Measurements from ENCODE around the gene RAB36. TPM values are rescaled to one million over a fixed set of nuclear protein-coding genes. Genes with fewer than 3 reads are reported as not detected.

Gene RAB36
- total RNA-seq, 2 experiments from 2014 or later = 0.20 to 0.22 TPM

DNA sequence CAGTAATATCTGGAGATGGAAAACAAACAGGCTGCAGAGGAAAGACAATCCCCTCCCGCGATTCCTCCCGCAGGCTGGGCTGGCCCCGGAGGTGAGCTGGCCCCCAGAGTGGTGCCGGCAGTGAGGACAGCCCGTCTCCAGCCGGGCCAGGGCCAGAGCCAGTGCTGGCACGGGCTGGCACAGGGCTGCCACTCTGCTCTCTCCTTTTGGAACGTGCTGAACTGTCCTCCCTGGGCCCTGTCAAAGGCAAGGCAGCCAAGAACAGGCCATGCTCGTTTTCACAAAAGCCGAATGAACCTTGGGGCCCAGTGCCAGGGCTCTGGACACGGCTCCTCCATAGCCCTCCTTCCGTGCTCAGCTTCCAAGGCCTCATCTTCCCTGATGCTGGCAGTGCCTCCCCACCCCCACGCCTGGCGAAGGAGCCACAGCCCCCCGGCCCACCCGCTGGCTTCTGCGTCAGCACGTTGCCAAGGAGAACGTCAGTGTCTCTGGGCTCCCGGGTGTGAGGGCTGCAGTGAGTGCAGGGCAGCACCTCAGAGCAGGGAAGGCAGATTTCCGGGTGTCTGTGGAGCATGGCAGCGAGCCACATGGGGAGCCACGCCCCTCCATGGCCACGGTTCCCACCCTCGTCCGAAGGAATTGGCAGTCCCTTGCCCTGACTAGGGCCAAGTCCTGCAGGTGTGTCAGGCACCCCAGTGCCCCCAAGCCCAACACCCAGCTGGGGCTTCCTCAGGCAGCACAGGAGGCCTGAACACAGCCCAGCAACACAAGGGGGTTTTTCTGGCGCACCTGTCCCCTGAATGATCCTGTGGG is 46.4 kb upstream of the RAB36 start:
- no peak overlapping the region for H3K27ac Mint-ChIP-seq
- no peak for DNase-seq
- TF ChIP-seq, protein P1, sequence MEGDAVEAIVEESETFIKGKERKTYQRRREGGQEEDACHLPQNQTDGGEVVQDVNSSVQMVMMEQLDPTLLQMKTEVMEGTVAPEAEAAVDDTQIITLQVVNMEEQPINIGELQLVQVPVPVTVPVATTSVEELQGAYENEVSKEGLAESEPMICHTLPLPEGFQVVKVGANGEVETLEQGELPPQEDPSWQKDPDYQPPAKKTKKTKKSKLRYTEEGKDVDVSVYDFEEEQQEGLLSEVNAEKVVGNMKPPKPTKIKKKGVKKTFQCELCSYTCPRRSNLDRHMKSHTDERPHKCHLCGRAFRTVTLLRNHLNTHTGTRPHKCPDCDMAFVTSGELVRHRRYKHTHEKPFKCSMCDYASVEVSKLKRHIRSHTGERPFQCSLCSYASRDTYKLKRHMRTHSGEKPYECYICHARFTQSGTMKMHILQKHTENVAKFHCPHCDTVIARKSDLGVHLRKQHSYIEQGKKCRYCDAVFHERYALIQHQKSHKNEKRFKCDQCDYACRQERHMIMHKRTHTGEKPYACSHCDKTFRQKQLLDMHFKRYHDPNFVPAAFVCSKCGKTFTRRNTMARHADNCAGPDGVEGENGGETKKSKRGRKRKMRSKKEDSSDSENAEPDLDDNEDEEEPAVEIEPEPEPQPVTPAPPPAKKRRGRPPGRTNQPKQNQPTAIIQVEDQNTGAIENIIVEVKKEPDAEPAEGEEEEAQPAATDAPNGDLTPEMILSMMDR (IDR thresholded peaks at IDR 0.05) = no peak
- no peak overlapping the region for H3K4me3 Mint-ChIP-seq
- ChIA-PET POLR2A (no interaction called here), CTCF (no interaction called here)
- H3K9me3 Mint-ChIP-seq = no peaks in the 10 kb centered on the region
- H3K27me3 Mint-ChIP-seq = no peaks in the 10 kb centered on the region
- no peak for ATAC-seq
- intact Hi-C loops (cut with micrococcal nuclease) = no loop called here
- no peaks in the 10 kb centered on the region for H3K4me1 Mint-ChIP-seq (ENCODE audit: low read depth)
- H3K36me3 Mint-ChIP-seq (ENCODE audit: low read depth) = no peaks in the 10 kb centered on the region

DNA sequence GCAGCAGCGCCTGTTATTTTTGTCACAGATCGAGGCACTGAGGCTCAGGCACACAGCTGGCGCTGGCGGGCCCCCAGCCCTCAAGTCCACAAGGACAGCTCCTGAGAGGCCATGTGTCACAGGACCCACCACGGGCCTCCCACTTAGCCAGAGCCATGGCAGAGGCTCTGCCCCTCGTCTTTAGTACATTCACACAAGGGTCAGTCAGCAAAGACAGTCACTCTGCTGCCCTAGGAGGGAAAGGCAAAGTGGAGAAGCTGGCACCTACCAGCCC is 45.8 kb upstream of the RAB36 start:
- Mint-ChIP-seq H3K4me3 (no peak overlapping the region), H3K27me3 (no peaks in the 10 kb centered on the region), H3K27ac (no peak overlapping the region), H3K36me3 (ENCODE audit: low read depth) (no peaks in the 10 kb centered on the region), H3K9me3 (no peaks in the 10 kb centered on the region), H3K4me1 (ENCODE audit: low read depth) (no peaks in the 10 kb centered on the region)
- TF ChIP-seq, protein P1 (IDR thresholded peaks at IDR 0.05) = no peak
- intact Hi-C loops (cut with micrococcal nuclease) = no loop called here
- ATAC-seq (no peak), DNase-seq (no peak)
- CTCF ChIA-PET = no interaction called here
- POLR2A ChIA-PET = no interaction called here

DNA sequence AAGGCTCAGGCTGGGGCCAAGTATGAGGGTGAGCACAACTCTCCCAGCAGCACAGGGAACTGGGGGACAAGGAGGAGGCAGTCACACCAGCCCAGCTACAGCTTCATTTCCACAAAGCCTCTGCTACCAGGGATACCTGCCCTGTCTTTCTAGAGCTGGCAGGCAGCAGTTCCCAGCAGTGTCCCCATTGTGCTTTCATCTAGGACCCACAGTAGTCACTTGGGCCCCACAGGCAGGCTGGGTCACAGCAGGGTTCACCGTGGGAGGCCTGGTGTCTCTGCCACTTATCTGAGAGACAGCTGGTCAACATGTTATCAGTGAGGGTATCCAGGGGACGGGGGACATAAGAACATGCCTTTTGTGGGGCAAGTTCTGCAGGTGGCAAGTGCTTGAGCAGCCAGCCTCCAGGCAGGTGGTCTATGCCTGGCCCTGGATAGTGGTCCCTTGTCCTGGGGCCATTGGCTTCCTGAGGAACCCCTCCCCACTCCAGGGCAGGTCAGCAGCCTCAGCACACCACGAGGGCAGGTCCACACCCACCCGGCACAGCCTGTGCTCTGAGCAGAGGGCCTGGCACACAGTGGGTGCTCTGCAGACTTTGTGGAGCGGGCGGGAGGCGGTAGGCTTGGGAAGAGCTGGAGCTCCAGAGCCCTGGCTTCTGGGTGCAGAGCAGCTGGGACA is 45.0 kb upstream of the RAB36 start:
- Mint-ChIP-seq H3K27ac (no peak overlapping the region), H3K27me3 (no peaks in the 10 kb centered on the region), H3K4me3 (no peak overlapping the region), H3K36me3 (ENCODE audit: low read depth) (no peaks in the 10 kb centered on the region), H3K4me1 (ENCODE audit: low read depth) (no peaks in the 10 kb centered on the region), H3K9me3 (no peaks in the 10 kb centered on the region)
- DNase-seq (no peak), ATAC-seq (no peak)
- CTCF ChIA-PET = interaction anchor here (1.3 kb wide), 1 partner anchor 140 kb away, joined by 3 read pairs; no protein-coding TSS in a partner anchor
- intact Hi-C loops (cut with micrococcal nuclease) = no loop called here
- TF ChIP-seq, protein P1 (IDR thresholded peaks at IDR 0.05) = no peak
- POLR2A ChIA-PET = no interaction called here

DNA sequence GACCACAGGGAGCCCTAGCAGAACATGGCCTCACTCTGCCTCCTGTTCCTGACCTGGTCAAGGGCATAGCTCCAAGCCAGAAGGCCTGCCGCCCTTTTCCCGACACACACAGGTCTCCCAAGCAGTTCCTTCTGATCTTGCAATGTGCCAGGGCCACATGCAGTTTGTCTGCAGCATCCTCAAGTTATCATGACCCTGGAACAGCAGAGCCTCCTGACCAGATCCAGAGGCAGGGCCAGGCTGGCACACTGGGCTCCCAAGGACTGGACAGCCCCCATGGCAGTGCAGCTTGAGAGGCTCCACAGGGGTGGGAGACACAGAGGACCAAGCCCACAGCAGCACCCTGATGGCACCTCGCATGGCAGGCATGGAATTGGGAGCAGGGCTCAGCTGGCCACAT is 43.8 kb upstream of the RAB36 start:
- no peaks in the 10 kb centered on the region for H3K36me3 Mint-ChIP-seq (ENCODE audit: low read depth)
- H3K4me1 Mint-ChIP-seq (ENCODE audit: low read depth) = no peaks in the 10 kb centered on the region
- ChIA-PET POLR2A (no interaction called here), CTCF (interaction anchor here (1.3 kb wide), 1 partner anchor 141 kb away, joined by 3 read pairs; no protein-coding TSS in a partner anchor)
- ATAC-seq = no peak
- no peak overlapping the region for H3K4me3 Mint-ChIP-seq
- no peak for DNase-seq
- H3K27me3 Mint-ChIP-seq = no peaks in the 10 kb centered on the region
- no peaks in the 10 kb centered on the region for H3K9me3 Mint-ChIP-seq
- intact Hi-C loops (cut with micrococcal nuclease) = no loop called here
- TF ChIP-seq, protein P1 (IDR thresholded peaks at IDR 0.05) = no peak
- H3K27ac Mint-ChIP-seq = no peak overlapping the region

DNA sequence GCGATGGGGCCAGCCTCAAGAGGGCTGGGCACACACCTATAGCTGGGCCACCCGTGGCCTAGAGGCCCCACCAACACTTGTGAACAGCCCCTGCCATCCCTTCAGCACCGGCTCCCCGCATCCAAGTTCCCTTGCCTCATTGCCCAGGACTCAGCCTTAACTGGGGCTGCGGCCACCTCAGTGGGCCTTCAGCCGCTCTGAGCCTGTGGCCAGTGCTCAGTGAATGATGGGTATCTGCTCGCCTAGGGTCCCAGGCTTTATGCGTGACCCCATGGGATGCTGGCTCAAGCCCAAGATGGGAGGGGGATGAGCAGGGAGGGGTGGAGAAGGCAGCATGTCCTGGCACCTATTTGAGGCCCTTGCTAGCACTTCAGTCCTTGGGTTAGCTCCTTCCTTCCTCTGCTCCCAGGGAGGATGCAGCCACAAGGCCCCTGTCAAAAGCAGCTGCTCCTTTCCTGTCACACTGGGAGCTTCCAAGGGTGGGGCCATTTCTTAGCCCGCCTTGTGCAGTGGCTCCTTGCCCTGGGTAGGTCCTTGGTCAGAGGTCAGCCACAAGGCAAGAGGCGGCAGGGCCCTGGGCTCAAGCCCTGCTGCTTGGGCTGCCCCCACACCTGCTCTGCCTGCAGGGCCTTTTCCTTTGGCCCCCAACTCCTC is 43.1 kb upstream of the RAB36 start:
- Mint-ChIP-seq H3K9me3 (no peaks in the 10 kb centered on the region), H3K36me3 (ENCODE audit: low read depth) (no peaks in the 10 kb centered on the region), H3K27ac (no peak overlapping the region), H3K27me3 (no peaks in the 10 kb centered on the region), H3K4me3 (no peak overlapping the region), H3K4me1 (ENCODE audit: low read depth) (no peaks in the 10 kb centered on the region)
- no peak for DNase-seq
- TF ChIP-seq, protein P1 (IDR thresholded peaks at IDR 0.05) = no peak
- intact Hi-C loops (cut with micrococcal nuclease) = no loop called here
- CTCF ChIA-PET = no interaction called here
- POLR2A ChIA-PET = no interaction called here
- ATAC-seq = no peak

Measured in activated CD8-positive, alpha-beta T cell treated with anti-CD3 and anti-CD28 coated beads for 36 hours (primary cell).